G401 (cell line): ENCODE measurements around the gene TRIM36. TPM values are rescaled to one million over a fixed set of nuclear protein-coding genes. Genes with fewer than 3 reads are reported as not detected.

Source experiments
- DNase-seq: peaks from one replicate; pipeline ENCODE4 v3.0.0-alpha.2; 2015; ENCODE audit warnings: low spot score
- in situ Hi-C: cut with HindIII; loops from 2 replicates; pipeline ENCODE4 v1.10.0; 2016; ENCODE audit warnings: low sequenced_read_pairs, mixed read lengths
- total RNA-seq: library from RNA; depleted of rRNA; stranded (reverse); fragments of >200 nt; shearing (Covaris generic); gene quantifications from 2 replicates; pipeline ENCODE4 v1.2.3, GENCODE V29; 2014; rRNA removed

Gene TRIM36
- total RNA-seq, 1 experiment from 2014 or later = not detected

- in situ Hi-C loops = no loop called here
- no peak for DNase-seq
Measured at GRCh38 chr5:115086473-115086872, 83.2 kb downstream of the TRIM36 start.

- in situ Hi-C loops = no loop called here
- DNase-seq = no peak
Measured at GRCh38 chr5:115084246-115084793, 85.4 kb downstream of the TRIM36 start.

- in situ Hi-C loops = no loop called here
- DNase-seq = no peak
Measured at GRCh38 chr5:115079924-115080623, 89.6 kb downstream of the TRIM36 start.

Other genes with a start within 250 kb of the TRIM36 start
- gene PGGT1B, start 93.0 kb upstream of the TRIM36 start, total RNA-seq = 5.6 and 9.3 TPM in 2 replicates
- gene CCDC112, start 126.7 kb upstream of the TRIM36 start, total RNA-seq = 8.7 and 9.0 TPM in 2 replicates